Measurements from ENCODE around the gene PEX5L. TPM values are rescaled to one million over a fixed set of nuclear protein-coding genes. Genes with fewer than 3 reads are reported as not detected.

The PEX5L gene
- total and polyA plus RNA-seq, 2 donors (not counting 1 experiment from before 2014, with no cell fraction given): not detected

GRCh38 chr3:179943117-179943880, 93.4 kb downstream of the PEX5L start:
- intact Hi-C loops (cut with micrococcal nuclease): no loop called here
- POLR2A ChIA-PET: no interaction called here
- Mint-ChIP-seq H3K27me3 (peaks cover 52% of the 10 kb centered on the region), H3K4me1 (no peaks in the 10 kb centered on the region), H3K27ac (no peak overlapping the region), H3K9me3 (ENCODE audit: insufficient read depth) (no peaks in the 10 kb centered on the region), H3K4me3 (no peak overlapping the region)
- H3K79me2 ChIP-seq (ENCODE audit: control insufficient read depth, insufficient read depth, low read length): no peaks in the 10 kb centered on the region
- peaks cover 0 to 4% (median 0%) of the 10 kb centered on the region in 3 donors for H3K9me3 ChIP-seq (ENCODE audit: control extremely low read depth in 1 of 3, control insufficient read depth in 2 of 3, insufficient read depth in 1 of 3, low read length in 2 of 3)
- DNase-seq (no peak), ATAC-seq (ENCODE audit: low read depth) (no peak)
- no peak overlapping the region for H3K4me3 ChIP-seq (ENCODE audit: control extremely low read depth in 1 of 5, extremely low read depth in 1 of 5, insufficient read depth in 1 of 5, low read depth in 2 of 5, low read length in 4 of 5)
- 77% methylated on average over 4 of the region's 6 CpGs for WGBS (ENCODE audit: insufficient coverage)
- no peaks in the 10 kb centered on the region for H3K4me1 ChIP-seq (ENCODE audit: control insufficient read depth in 2 of 2, insufficient read depth in 2 of 2, low read length in 2 of 2)
- H3K36me3 ChIP-seq (replicated peaks in 1 of 2; ENCODE audit: control extremely low read depth in 1 of 2, control insufficient read depth in 1 of 2, extremely low read depth in 1 of 2, insufficient read depth in 2 of 2, low read length in 1 of 2): no peaks in the 10 kb centered on the region
- no peak overlapping the region for H3K4me2 ChIP-seq (replicated peaks; ENCODE audit: low read depth, low read length, poor library complexity, severe bottlenecking)
- H4K20me1 ChIP-seq (ENCODE audit: control insufficient read depth, insufficient read depth, low read length, poor library complexity, severe bottlenecking): no peaks in the 10 kb centered on the region
- CTCF ChIA-PET: no interaction called here
- H3K27me3 ChIP-seq (replicated peaks in 1 of 4; ENCODE audit: control extremely low read depth in 1 of 4, control insufficient read depth in 3 of 4, insufficient read depth in 4 of 4, low read length in 3 of 4): peaks cover 0 to 13% (median 4%) of the 10 kb centered on the region in 4 experiments
- no peak overlapping the region for H2AFZ ChIP-seq (ENCODE audit: insufficient read depth, low read depth, low read length, poor library complexity, severe bottlenecking)
- H3K27ac ChIP-seq (ENCODE audit: low read length in 2 of 2): no peak overlapping the region
- no peak overlapping the region for H3K9ac ChIP-seq (ENCODE audit: low read length)
- no peak for TF ChIP-seq CTCF (IDR thresholded peaks at IDR 0.05)
- no peak for TF ChIP-seq EZH2 (IDR thresholded peaks at IDR 0.05; ENCODE audit: borderline replicate concordance, insufficient read depth, low read depth, low read length, poor library complexity, severe bottlenecking)

- H3K79me2 ChIP-seq (ENCODE audit: control insufficient read depth, insufficient read depth, low read length): no peaks in the 10 kb centered on the region
- H3K4me1 Mint-ChIP-seq: no peaks in the 10 kb centered on the region
- CTCF ChIA-PET: interaction anchor here (2.4 kb wide), 1 partner anchor 13 kb away, joined by 8 read pairs; no protein-coding TSS in a partner anchor
- no peaks in the 10 kb centered on the region for H4K20me1 ChIP-seq (ENCODE audit: control insufficient read depth, insufficient read depth, low read length, poor library complexity, severe bottlenecking)
- peaks cover 0 to 4% (median 0%) of the 10 kb centered on the region in 3 donors for H3K9me3 ChIP-seq (ENCODE audit: control extremely low read depth in 1 of 3, control insufficient read depth in 2 of 3, insufficient read depth in 1 of 3, low read length in 2 of 3)
- no peak for DNase-seq
- ATAC-seq (ENCODE audit: low read depth): no peak
- no peak overlapping the region for H3K4me3 Mint-ChIP-seq
- H3K27ac Mint-ChIP-seq: no peak overlapping the region
- peaks cover 48% of the 10 kb centered on the region for H3K27me3 Mint-ChIP-seq
- H3K27me3 ChIP-seq (replicated peaks in 1 of 4; ENCODE audit: control extremely low read depth in 1 of 4, control insufficient read depth in 3 of 4, insufficient read depth in 4 of 4, low read length in 3 of 4): peaks cover 0 to 13% (median 5%) of the 10 kb centered on the region in 4 experiments
- H3K4me3 ChIP-seq (ENCODE audit: control extremely low read depth in 1 of 5, extremely low read depth in 1 of 5, insufficient read depth in 1 of 5, low read depth in 2 of 5, low read length in 4 of 5): no peak overlapping the region
- TF ChIP-seq CTCF (IDR thresholded peaks at IDR 0.05) (no peak), EZH2 (IDR thresholded peaks at IDR 0.05; ENCODE audit: borderline replicate concordance, insufficient read depth, low read depth, low read length, poor library complexity, severe bottlenecking) (no peak)
- no peaks in the 10 kb centered on the region for H3K36me3 ChIP-seq (replicated peaks in 1 of 2; ENCODE audit: control extremely low read depth in 1 of 2, control insufficient read depth in 1 of 2, extremely low read depth in 1 of 2, insufficient read depth in 2 of 2, low read length in 1 of 2)
- H2AFZ ChIP-seq (ENCODE audit: insufficient read depth, low read depth, low read length, poor library complexity, severe bottlenecking): no peak overlapping the region
- no peak overlapping the region for H3K9ac ChIP-seq (ENCODE audit: low read length)
- H3K4me2 ChIP-seq (replicated peaks; ENCODE audit: low read depth, low read length, poor library complexity, severe bottlenecking): no peak overlapping the region
- intact Hi-C loops (cut with micrococcal nuclease): no loop called here
- WGBS (ENCODE audit: insufficient coverage): 29% methylated on average over 6 of the region's 11 CpGs
- POLR2A ChIA-PET: no interaction called here
- no peaks in the 10 kb centered on the region for H3K9me3 Mint-ChIP-seq (ENCODE audit: insufficient read depth)
- H3K27ac ChIP-seq (ENCODE audit: low read length in 2 of 2): no peak overlapping the region
- H3K4me1 ChIP-seq (ENCODE audit: control insufficient read depth in 2 of 2, insufficient read depth in 2 of 2, low read length in 2 of 2): no peaks in the 10 kb centered on the region
Observed at GRCh38 chr3:179942553-179943075, 94.1 kb downstream of the PEX5L start.
